GM10266 (cell line): Measurements from ENCODE around the gene FGD1.

Source experiments
- DNase-seq: peaks from one replicate; pipeline ENCODE4 v3.0.0; 2012; ENCODE audit errors: extremely low spot score
- CTCF ChIP-seq: IDR thresholded peaks from 2 replicates; pipeline ENCODE4 v1.5.1; 2012; ENCODE audit warnings: mild to moderate bottlenecking, low read depth; ENCODE audit not compliant: control insufficient read depth, insufficient read depth; ENCODE audit errors: missing control alignments

FGD1 gene

GRCh38 chrX:54449929-54450328 is 46.1 kb downstream of the FGD1 start:
- no peak for DNase-seq
- no peak for TF ChIP-seq CTCF

GRCh38 chrX:54447461-54447860 is 48.6 kb downstream of the FGD1 start:
- TF ChIP-seq CTCF = no peak
- no peak for DNase-seq

GRCh38 chrX:54446084-54446483 is 50.0 kb downstream of the FGD1 start:
- no peak for TF ChIP-seq CTCF
- DNase-seq = no peak

- no peak for TF ChIP-seq CTCF
- DNase-seq = no peak
Measured at GRCh38 chrX:54444752-54445151, 51.3 kb downstream of the FGD1 start.

- no peak for TF ChIP-seq CTCF
- DNase-seq = no peak
Measured at GRCh38 chrX:54442790-54443189, 53.2 kb downstream of the FGD1 start.

- no peak for TF ChIP-seq CTCF
- DNase-seq = peak; percentile 59
Measured at GRCh38 chrX:54439960-54440871, 55.8 kb downstream of the FGD1 start, which contains the start of gene TSR2. Gene TSR2, plus strand, starts transcription at chrX:54440404. Its CDS starts 18 bp downstream, at chrX:54440422.

GRCh38 chrX:54435121-54435520 is 60.9 kb downstream of the FGD1 start:
- no peak for TF ChIP-seq CTCF
- DNase-seq = no peak
